ENCODE measurements around the gene PHAX. TPM values are rescaled to one million over a fixed set of nuclear protein-coding genes. Genes with fewer than 3 reads are reported as not detected.
"Not testable (repeated sequence)": the region's sequence is repeated elsewhere in the genome, so short reads cannot be mapped to it uniquely, and the experiment has no call there.

The PHAX gene
- total RNA-seq, result 32.5 TPM
- long read RNA-seq, full-length matches to known transcripts, result 64 of 82 reads
- long read RNA-seq, partial matches to known transcripts, result 7 of 82 reads
- long read RNA-seq, other reads (novel, unspliced or antisense), result 11 of 82 reads

- DNase-seq (ENCODE audit: low spot score), result peak; percentile 93
These were observed at the start of gene PHAX for GRCh38 chr5:126600631-126601511. PHAX (plus strand) TSS chr5:126600947; CDS start chr5:126600963, 16 bp downstream.

- DNase-seq (ENCODE audit: low spot score), result no peak
These were observed 48.1 kb upstream of the PHAX start for GRCh38 chr5:126552614-126553013.

GRCh38 chr5:126555101-126555500 is 45.6 kb upstream of the PHAX start:
- not testable (repeated sequence) for DNase-seq (ENCODE audit: low spot score)

GRCh38 chr5:126561908-126562307 is 38.8 kb upstream of the PHAX start:
- no peak for DNase-seq (ENCODE audit: low spot score)

- no peak for DNase-seq (ENCODE audit: low spot score)
These were observed 37.9 kb upstream of the PHAX start for GRCh38 chr5:126562823-126563222.

- DNase-seq (ENCODE audit: low spot score), result no peak
These were observed 32.5 kb upstream of the PHAX start for GRCh38 chr5:126568206-126568755.

- no peak for DNase-seq (ENCODE audit: low spot score)
These were observed 25.1 kb upstream of the PHAX start for GRCh38 chr5:126575644-126576043.

GRCh38 chr5:126576974-126577373 is 23.8 kb upstream of the PHAX start:
- no peak for DNase-seq (ENCODE audit: low spot score)

- DNase-seq (ENCODE audit: low spot score), result no peak
These were observed 23.3 kb upstream of the PHAX start for GRCh38 chr5:126577415-126577814.

GRCh38 chr5:126579716-126580115 is 21.0 kb upstream of the PHAX start:
- no peak for DNase-seq (ENCODE audit: low spot score)

- DNase-seq (ENCODE audit: low spot score), result no peak
These were observed 17.0 kb upstream of the PHAX start for GRCh38 chr5:126583761-126584160.

- no peak for DNase-seq (ENCODE audit: low spot score)
These were observed 13.0 kb upstream of the PHAX start for GRCh38 chr5:126587551-126588390.

- DNase-seq (ENCODE audit: low spot score), result no peak
These were observed 11.0 kb upstream of the PHAX start for GRCh38 chr5:126589536-126590297.

- DNase-seq (ENCODE audit: low spot score), result no peak
These were observed 9.2 kb upstream of the PHAX start for GRCh38 chr5:126591549-126591948.

- peak; percentile 94 for DNase-seq (ENCODE audit: low spot score)
These were observed 5.8 kb upstream of the PHAX start, which contains the start of gene ALDH7A1 for GRCh38 chr5:126594748-126595485. ALDH7A1 (minus strand) TSS chr5:126595219; CDS start chr5:126595198, 21 bp downstream.

- no peak for DNase-seq (ENCODE audit: low spot score)
These were observed 5.2 kb upstream of the PHAX start for GRCh38 chr5:126595486-126596083.

GRCh38 chr5:126597156-126597555 is 3.6 kb upstream of the PHAX start:
- DNase-seq (ENCODE audit: low spot score), result no peak

- no peak for DNase-seq (ENCODE audit: low spot score)
These were observed 1.2 kb upstream of the PHAX start for GRCh38 chr5:126599499-126599898.

GRCh38 chr5:126599971-126600630 is 646 bp upstream of the PHAX start:
- not testable (repeated sequence) for DNase-seq (ENCODE audit: low spot score)

Data from mesenteric fat pad (tissue), 1 donor.